Heart right ventricle (tissue), 16 donors: ENCODE results near the gene MGST1. TPM values are rescaled to one million over a fixed set of nuclear protein-coding genes. Genes with fewer than 3 reads are reported as not detected.

Experiments
- ATAC-seq, 8 donors: fragments of 200-7000 bp; cut with Tn5 transposase; one replicate each; pipeline ENCODE4 v1.9.1; 2020; ENCODE audit warnings: mild to moderate bottlenecking in 8 of 8, moderate library complexity in 8 of 8, moderate number of reproducible peaks in 1 of 8
- DNase-seq, 2 donors: peaks; one replicate each; pipeline ENCODE4 v3.0.0-alpha.2; 2020
- H3K27ac ChIP-seq, 10 donors: fragments of 200-600 bp; sonication (generic) in 2 of 10; one replicate each; pipeline versions ENCODE4 v1.5.0 to v1.8.0; 2020 to 2022; ENCODE audit warnings: mild to moderate bottlenecking in 3 of 10
- H3K27me3 ChIP-seq, 7 donors: fragments of 200-600 bp; one replicate each; pipeline ENCODE4 v1.8.0; 2021 to 2022; ENCODE audit warnings: mild to moderate bottlenecking in 2 of 7
- H3K36me3 ChIP-seq, 9 donors: fragments of 200-600 bp; sonication (generic) in 1 of 9; one replicate each; pipeline versions ENCODE4 v1.5.0 to v1.8.0; 2020 to 2022; ENCODE audit warnings: mild to moderate bottlenecking in 2 of 9
- H3K4me1 ChIP-seq, 9 donors: fragments of 200-600 bp; sonication (generic) in 1 of 9; one replicate each; pipeline versions ENCODE4 v1.5.0 to v1.8.0; 2020 to 2022; ENCODE audit warnings: mild to moderate bottlenecking in 4 of 9
- H3K4me3 ChIP-seq, 10 donors: fragments of 200-600 bp; sonication (generic) in 2 of 10; one replicate each; pipeline versions ENCODE4 v1.5.0 to v1.8.0; 2020 to 2022; ENCODE audit warnings: mild to moderate bottlenecking in 7 of 10, moderate library complexity in 2 of 10
- H3K9me3 ChIP-seq, 11 donors: fragments of 200-600 bp in 10 of 11; sonication (generic) in 2 of 11; one replicate each; pipeline versions ENCODE4 v1.5.0 to v1.8.0; 2013 to 2022; ENCODE audit warnings: mild to moderate bottlenecking in 2 of 11, control low read depth in 1 of 11, moderate library complexity in 1 of 11
- WGBS, 2 donors: extraction: QIAGEN DNeasy Blood & Tissue Kit; methylation state at CpG; one replicate each; pipeline ENCODE4 v1.1.7; 2013; ENCODE audit warnings: inconsistent platforms in 1 of 2; 5-methylcytosine and 5-hydroxymethylcytosine counted together
- intact Hi-C, 10 donors: fragments of 100-400 bp; cut with DNase I; formaldehyde crosslinking; loops; one replicate each; pipeline versions ENCODE4 v1.11.1 to v1.14.2; 2022
- polyA plus RNA-seq, 2 donors: library from polyadenylated mRNA; stranded (reverse); fragments of 200-250 nt; gene quantifications; one replicate each; pipeline ENCODE4 v1.2.3, GENCODE V29; 2013
- total RNA-seq, 10 donors: library from RNA; stranded (reverse); fragmentation: NEBNext Ultra II Directional in 3 of 10; extraction: Animal tissue kit (Norgen Biotek cat#: 25700) in 3 of 10; gene quantifications; one replicate each; pipeline versions ENCODE4 v1.2.1 to v1.2.4, GENCODE V29; 2021 to 2023
- TF ChIP-seq, protein P1 (sequence below), 9 donors: fragments of 200-600 bp; sonication (generic) in 2 of 9; IDR thresholded peaks; one replicate each; pipeline versions ENCODE4 v1.5.0 to v1.8.0; 2021 to 2022; ENCODE audit warnings: antibody characterized with exemption in 9 of 9, mild to moderate bottlenecking in 5 of 9, moderate library complexity in 1 of 9
- donor health status: Arrhythmogenic right ventricular cardiomyopathy.
- donor health status: ischemic (EF 13 %, LVEDD 7.1; RV severe dilation, severe dysfunction).
- donor health status: healthy with polysubstance abuse.
- donor health status: DM: no; HTN: yes; CAD: no.
- donor health status: DM: no; HTN: no; CAD: no.
- donor health status: ischemic (EF 25% LVEDD 6.9; RV normal size, moderate dysfunction).
- donor health status: ischemic (EF 25% LVEDD 5.7; RV mildly dilated, moderate dysfunction).
- donor health status: healthy.
- donor health status: DM: yes; HTN: yes; CAD: no.
- donor health status: Ischemic cardiomyopathy.
- donor health status: ischemic (EF 35%, LVEDD 5.7; RV mildly dilated, moderate dysfunction).
- donor health status: nonischemic (EF 11% LVEDD 7.7; RV severe dilation, severe dysfunction).
- donor health status: DM: yes; HTN: yes; CAD: no.
- donor health status: PGD.
- donor health status: ischemic (EF 29% LVEDD 5.4; RV normal size, mild dysfunction).
- donor health status: nonischemic (EF 23%, LVEDD 6.1; RV moderate dilation, normal function).

The MGST1 gene
- total and polyA plus RNA-seq, 12 donors = 3.8 to 98.3 (median 23.4) TPM

DNA sequence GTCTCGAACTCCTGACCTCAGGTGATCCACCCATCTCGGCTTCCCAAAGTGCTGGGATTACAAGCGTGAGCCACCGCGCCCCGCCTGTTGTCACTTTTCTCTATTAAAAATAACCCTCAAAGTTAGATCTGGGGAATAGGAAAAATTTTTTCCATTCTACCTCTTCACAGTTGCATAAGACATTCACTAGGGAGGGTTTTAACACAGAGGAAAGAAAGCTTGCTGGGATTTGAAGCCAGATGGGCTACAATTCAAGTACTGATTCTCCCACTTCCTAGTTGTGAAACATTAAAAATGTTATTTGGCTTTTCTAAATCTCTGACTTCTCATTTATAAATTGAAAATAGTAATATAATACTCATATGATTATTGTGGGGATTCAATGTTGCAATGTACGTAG is 46.7 kb upstream of the MGST1 start:
- peak in 7 of 8 donors; percentile 74 to 90 (median 85) for ATAC-seq
- Histone ChIP-seq H3K4me1 (no peaks in the 10 kb centered on the region), H3K27me3 (no peaks in the 10 kb centered on the region), H3K9me3 (peaks cover 0 to under 1% (median 0%) of the 10 kb centered on the region in 11 donors), H3K36me3 (no peaks in the 10 kb centered on the region), H3K27ac (peak overlapping the region in 7 of 10 donors; percentile 8 to 77 (median 56)), H3K4me3 (no peak overlapping the region)
- intact Hi-C loops = loop anchor here in 1 of 10 donors (10.0 kb wide), 1 partner anchor 126 kb away; no protein-coding TSS in a partner anchor
- DNase-seq = peak; percentile 10 to 22
- TF ChIP-seq, protein P1, sequence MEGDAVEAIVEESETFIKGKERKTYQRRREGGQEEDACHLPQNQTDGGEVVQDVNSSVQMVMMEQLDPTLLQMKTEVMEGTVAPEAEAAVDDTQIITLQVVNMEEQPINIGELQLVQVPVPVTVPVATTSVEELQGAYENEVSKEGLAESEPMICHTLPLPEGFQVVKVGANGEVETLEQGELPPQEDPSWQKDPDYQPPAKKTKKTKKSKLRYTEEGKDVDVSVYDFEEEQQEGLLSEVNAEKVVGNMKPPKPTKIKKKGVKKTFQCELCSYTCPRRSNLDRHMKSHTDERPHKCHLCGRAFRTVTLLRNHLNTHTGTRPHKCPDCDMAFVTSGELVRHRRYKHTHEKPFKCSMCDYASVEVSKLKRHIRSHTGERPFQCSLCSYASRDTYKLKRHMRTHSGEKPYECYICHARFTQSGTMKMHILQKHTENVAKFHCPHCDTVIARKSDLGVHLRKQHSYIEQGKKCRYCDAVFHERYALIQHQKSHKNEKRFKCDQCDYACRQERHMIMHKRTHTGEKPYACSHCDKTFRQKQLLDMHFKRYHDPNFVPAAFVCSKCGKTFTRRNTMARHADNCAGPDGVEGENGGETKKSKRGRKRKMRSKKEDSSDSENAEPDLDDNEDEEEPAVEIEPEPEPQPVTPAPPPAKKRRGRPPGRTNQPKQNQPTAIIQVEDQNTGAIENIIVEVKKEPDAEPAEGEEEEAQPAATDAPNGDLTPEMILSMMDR (IDR thresholded peaks at IDR 0.05) = no peak
- WGBS, 2 donors = 75 to 81% methylated on average over 7 of the region's 7 CpGs

DNA sequence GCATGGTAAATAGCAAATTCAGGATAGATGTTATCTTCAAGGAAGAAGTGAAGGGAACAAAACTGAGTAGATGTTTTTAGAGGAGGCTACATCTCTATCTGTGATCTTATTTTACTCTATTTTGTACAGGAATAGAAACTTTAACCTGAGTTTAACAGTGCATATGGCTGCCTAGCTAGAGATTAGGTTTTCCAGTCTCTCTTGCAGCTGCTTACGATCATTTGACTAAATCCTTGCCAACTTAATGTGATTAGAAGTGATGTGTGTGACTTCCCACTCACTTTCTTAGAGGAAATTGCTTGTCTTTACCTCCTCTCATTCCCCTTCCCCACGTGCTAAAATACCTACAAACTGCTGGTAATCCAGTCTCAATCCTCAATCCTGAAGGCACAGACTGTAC is 43.5 kb upstream of the MGST1 start:
- Histone ChIP-seq H3K36me3 (no peaks in the 10 kb centered on the region), H3K27ac (no peak overlapping the region), H3K4me1 (peaks cover 0 to 8% (median 0%) of the 10 kb centered on the region in 9 donors), H3K4me3 (no peak overlapping the region), H3K27me3 (no peaks in the 10 kb centered on the region), H3K9me3 (peaks cover 0 to 10% (median 3%) of the 10 kb centered on the region in 11 donors)
- 24 to 41% methylated on average over 2 of the region's 2 CpGs for WGBS, 2 donors
- TF ChIP-seq, protein P1 (IDR thresholded peaks at IDR 0.05) = no peak
- intact Hi-C loops = loop anchor here in 1 of 10 donors (10.0 kb wide), 1 partner anchor 129 kb away; no protein-coding TSS in a partner anchor
- ATAC-seq (no peak), DNase-seq (no peak)

DNA sequence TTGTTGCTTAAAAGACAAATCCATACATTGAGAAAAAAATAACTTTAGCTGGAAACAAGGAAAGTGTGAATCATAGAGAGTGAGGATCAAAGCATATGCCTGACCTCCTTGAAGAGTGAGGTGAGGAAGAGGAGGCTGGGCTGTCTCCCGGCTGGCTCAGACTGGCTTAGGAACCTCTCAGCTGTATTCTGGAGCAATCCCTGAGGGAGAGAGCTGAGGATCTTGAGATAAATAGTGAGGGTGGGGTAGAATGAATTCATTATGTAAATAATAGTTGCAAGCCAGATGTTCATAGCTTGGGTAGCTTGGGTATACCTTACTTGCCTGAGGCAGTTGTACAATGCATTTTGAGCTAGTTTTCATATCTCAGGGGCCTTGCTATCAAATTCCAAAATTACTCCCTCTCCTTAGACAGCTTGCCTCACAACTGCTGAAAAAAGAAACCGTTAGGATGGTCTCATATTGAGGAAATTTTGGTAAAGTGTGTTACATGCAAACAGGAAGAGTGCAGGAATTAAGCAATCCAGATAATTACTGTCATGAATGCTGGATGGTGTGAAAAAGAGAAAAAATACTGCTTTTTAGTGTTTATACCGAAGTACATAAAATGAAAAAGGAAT is 39.5 kb upstream of the MGST1 start:
- DNase-seq (no peak), ATAC-seq (peak in 2 of 8 donors; percentile 22 to 34)
- intact Hi-C loops = loop anchor here in 1 of 10 donors (10.0 kb wide), 1 partner anchor 133 kb away; no protein-coding TSS in a partner anchor
- Histone ChIP-seq H3K4me3 (no peak overlapping the region), H3K27ac (no peak overlapping the region), H3K9me3 (peaks cover 0 to 26% (median 6%) of the 10 kb centered on the region in 11 donors), H3K4me1 (peaks cover 0 to 8% (median 0%) of the 10 kb centered on the region in 9 donors), H3K36me3 (no peaks in the 10 kb centered on the region), H3K27me3 (no peaks in the 10 kb centered on the region)
- TF ChIP-seq, protein P1 (IDR thresholded peaks at IDR 0.05) = no peak
- 43 to 48% methylated on average over 3 of the region's 3 CpGs for WGBS, 2 donors

DNA sequence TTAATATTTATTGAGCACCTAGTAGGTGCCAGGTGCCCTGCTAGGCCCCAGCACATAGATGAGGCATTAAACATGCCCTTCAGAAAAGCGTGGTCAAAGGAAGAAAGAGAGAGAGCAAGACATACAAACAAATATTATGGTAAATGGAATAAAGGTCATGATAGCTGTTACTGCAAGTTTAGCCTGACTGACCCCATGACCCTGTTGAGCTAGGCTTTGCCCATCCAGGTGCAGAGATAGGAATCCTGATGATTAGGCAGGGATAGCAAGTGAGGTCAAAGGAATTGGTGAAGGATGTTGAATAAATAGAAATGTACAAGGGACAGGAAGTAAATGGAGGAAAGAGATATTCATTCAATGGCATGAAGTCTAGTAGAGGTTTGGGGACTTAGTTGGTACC is 36.5 kb upstream of the MGST1 start:
- DNase-seq (no peak), ATAC-seq (no peak)
- intact Hi-C loops = no loop called here
- Histone ChIP-seq H3K9me3 (peaks cover 0 to 25% (median 6%) of the 10 kb centered on the region in 11 donors), H3K4me1 (peaks cover 0 to 8% (median 0%) of the 10 kb centered on the region in 9 donors), H3K27ac (no peak overlapping the region), H3K36me3 (no peaks in the 10 kb centered on the region), H3K4me3 (no peak overlapping the region), H3K27me3 (no peaks in the 10 kb centered on the region)
- 64 to 81% methylated on average over 1 of the region's 1 CpG for WGBS, 2 donors
- TF ChIP-seq, protein P1 (IDR thresholded peaks at IDR 0.05) = no peak
